GM15510 (cell line): Measurements from ENCODE around the gene ZFHX3.

Source experiments
- POLR2A ChIP-seq: IDR thresholded peaks from 3 replicates; pipeline ENCODE4 v1.6.1; 2011; ENCODE audit warnings: borderline replicate concordance; ENCODE audit not compliant: insufficient read length; ENCODE audit errors: extremely low read depth

Gene ZFHX3

DNA sequence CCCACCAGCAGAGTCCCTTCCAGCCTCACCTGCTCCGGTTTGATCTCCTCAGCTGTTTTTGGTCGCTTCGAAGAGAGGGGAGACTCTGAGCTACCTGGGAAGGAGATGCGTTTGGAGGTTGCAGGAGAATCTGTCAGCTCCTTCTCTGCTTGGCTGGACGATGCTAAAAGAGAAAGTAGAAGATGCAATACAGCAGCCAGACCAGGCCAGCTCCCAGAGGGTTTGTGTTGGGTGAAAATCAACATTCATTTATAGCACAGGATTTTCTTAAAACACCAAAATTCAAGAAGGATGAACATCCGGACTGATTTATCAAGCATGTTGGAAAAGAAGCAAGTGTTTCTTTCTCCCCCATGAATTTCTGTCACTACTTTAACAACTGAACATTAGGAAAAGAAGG lies 236.1 kb downstream of the ZFHX3 start:
- TF ChIP-seq POLR2A = no peak

DNA sequence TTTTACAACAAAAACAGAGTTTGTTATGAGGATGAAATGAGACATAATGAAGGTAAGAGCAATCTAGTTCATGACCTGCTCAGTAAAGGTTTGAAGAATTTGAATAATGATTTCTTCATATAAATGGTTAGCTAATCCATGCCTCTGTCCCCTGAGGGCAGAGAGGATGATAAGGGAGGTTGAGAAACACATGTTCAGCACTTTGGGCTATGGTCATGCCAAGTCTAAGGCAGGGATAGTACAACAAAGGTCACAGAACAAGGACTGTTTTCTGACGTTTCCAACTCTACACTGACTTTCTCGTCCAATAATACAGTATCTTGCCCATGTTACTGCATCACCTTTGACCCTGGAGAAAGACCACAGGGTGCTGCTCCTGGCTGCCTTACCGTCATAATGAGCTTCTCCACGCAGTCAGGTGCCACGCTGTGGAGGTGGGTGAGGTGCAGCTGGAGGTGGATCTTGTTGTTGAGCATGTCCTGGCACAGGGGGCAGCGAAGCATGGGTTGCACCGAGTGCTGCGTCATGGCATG lies 236.7 kb downstream of the ZFHX3 start:
- TF ChIP-seq POLR2A = no peak

DNA sequence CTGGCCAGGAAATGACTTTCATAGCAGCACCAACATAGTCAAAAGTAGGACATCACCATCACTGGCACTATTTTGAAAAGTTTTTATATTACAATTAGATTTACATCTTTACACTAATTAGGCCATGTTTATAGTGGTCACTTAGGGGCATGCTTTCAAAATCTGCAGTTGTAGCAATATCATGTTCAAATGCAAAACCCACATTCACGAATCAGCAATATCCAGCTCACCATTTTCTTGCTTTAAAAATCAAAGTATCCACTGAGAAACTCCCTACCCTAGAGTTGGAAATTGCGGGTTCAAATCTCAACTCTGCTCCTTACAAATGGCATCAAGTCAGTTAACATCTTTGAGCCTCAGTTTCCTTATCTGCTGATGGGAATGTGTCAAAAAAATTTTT lies 237.4 kb downstream of the ZFHX3 start:
- TF ChIP-seq POLR2A = no peak

- TF ChIP-seq POLR2A = no peak
Measured at GRCh38 chr16:72809446-72809845, 238.5 kb downstream of the ZFHX3 start.

GRCh38 chr16:72808754-72809153 lies 239.2 kb downstream of the ZFHX3 start:
- TF ChIP-seq POLR2A = no peak

DNA sequence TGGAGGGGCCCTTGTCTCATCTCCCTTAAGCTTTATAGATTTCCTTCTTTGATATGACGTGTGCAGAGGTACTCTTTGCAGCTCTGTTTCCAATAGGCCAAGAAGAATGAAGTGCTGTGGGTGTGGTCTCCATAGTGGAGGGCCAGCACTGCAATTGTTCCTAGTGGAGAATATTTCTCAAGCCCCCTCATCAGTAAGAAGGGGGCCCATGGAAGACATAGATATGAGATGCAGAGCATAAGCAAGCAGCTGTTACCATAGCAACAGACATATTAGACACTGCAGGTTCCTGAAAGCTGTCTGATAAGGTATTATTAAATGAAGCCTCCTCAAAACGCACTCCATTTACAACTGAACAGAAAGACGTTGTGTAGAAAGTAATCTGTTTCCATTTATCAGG lies 240.7 kb downstream of the ZFHX3 start:
- TF ChIP-seq POLR2A = no peak

DNA sequence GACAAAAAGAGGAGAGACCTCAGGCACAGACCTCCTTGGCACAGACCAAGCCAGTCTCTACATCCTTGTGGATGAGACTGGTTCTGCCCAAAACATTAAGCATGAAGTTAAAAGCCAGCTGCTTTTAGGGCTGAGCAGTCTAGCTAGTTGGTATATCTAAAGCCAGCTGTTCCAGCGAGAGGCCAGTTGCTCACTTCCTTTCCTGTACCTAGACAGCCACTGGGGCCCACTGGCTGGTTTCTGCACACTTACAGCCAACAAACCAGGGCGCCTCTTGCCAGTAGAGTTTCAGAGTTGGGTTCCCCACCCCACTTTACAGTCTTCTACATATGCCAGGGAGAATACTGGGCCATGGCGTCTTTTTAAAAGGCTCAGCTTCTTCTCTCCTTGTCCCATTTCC lies 242.4 kb downstream of the ZFHX3 start:
- TF ChIP-seq POLR2A = no peak

GRCh38 chr16:72800524-72801161 lies 247.3 kb downstream of the ZFHX3 start:
- TF ChIP-seq POLR2A = no peak

DNA sequence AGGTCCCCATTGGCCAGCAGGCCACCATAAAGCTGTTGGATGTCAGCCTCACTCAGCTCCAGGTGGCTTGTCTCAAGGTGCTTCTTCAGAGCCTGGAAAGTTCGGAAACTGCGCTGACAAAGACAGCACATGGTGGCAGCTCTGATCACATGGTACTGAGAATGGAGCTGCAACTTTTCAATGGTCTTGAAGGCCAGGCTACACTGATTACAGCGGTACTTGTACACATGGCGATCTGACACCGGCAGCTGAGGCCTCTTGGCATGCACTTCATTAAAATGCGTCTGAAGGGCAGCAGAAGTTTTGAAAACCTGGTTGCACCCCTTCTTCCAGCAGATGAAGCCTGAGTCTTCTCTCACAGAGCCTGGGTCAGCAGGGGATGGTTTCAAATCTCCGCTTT lies 249.7 kb downstream of the ZFHX3 start:
- TF ChIP-seq POLR2A = no peak

DNA sequence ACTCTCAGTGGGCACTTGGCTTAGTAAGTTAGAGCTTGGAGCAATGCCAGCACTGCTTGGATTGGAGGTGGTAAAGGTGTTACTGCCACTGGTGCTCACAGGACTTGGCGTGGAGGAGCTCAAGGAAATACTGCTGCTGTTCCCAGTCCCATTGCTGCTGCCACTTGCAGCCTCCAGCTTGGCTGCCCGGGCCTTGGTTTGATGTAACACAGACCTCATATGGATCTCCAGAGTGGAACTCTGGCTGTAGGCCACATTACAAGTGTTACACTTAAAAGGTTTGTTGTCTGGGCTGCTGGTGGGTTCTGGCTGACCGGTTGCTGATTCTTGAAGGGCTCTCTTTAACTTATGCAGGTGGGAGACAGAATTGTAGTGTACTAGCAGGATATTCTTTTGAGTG lies 250.3 kb downstream of the ZFHX3 start:
- no peak for TF ChIP-seq POLR2A

GRCh38 chr16:72796222-72796621 lies 251.7 kb downstream of the ZFHX3 start:
- no peak for TF ChIP-seq POLR2A

GRCh38 chr16:72794986-72795385 lies 252.9 kb downstream of the ZFHX3 start:
- no peak for TF ChIP-seq POLR2A

DNA sequence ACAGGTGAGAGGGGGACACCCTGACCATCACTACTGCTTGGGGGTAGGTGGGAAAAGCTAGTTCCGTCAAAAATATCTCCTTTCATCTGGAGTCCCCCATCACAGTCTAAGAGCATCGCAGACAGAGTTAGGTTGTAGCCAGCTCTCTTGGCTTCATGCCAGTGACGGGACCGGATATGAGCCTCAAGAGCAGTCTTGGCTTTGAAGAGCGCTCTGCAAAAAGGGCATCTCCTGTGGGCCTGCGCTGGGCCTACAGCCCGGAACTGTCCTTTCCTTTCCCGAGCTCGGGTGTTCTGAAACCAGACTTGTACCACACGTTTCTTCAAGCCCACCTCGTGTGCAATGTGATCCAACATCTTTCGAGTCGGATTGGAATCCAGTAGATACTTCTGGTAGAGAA lies 253.6 kb downstream of the ZFHX3 start:
- no peak for TF ChIP-seq POLR2A

- no peak for TF ChIP-seq POLR2A
Measured at GRCh38 chr16:72793716-72794115, 254.2 kb downstream of the ZFHX3 start.

GRCh38 chr16:72793017-72793416 lies 254.9 kb downstream of the ZFHX3 start:
- TF ChIP-seq POLR2A = no peak

DNA sequence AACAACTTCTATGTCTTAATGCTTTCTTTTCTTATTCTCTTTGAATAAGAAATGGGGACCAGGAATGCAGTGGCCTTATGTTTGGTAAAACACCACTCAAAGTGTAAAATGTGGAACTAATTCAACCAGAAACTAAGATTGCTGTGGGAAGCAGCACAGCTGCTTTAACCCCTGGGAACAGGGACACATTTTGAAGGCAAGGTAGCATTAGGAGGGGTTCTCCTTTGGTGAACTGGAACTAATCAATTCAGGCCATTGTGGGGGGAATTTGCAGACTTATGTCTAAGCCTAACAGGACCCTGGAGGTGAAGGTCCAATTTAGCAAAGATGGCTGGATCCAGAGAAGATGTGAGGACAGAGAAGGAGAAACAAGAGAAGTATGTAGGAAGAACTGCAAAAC lies 256.1 kb downstream of the ZFHX3 start:
- no peak for TF ChIP-seq POLR2A

- no peak for TF ChIP-seq POLR2A
Measured at GRCh38 chr16:72789921-72790320, 258.0 kb downstream of the ZFHX3 start.
